ENCODE data around the gene CHERP. TPM values are rescaled to one million over a fixed set of nuclear protein-coding genes. Genes with fewer than 3 reads are reported as not detected.
A peak's percentile ranks its signal among the peaks of the same experiment; 100 is the strongest.

CHERP gene
- total and polyA plus RNA-seq, 2 donors (not counting 1 experiment from before 2014, with no cell fraction given) = 38.3 to 98.9 TPM

DNA sequence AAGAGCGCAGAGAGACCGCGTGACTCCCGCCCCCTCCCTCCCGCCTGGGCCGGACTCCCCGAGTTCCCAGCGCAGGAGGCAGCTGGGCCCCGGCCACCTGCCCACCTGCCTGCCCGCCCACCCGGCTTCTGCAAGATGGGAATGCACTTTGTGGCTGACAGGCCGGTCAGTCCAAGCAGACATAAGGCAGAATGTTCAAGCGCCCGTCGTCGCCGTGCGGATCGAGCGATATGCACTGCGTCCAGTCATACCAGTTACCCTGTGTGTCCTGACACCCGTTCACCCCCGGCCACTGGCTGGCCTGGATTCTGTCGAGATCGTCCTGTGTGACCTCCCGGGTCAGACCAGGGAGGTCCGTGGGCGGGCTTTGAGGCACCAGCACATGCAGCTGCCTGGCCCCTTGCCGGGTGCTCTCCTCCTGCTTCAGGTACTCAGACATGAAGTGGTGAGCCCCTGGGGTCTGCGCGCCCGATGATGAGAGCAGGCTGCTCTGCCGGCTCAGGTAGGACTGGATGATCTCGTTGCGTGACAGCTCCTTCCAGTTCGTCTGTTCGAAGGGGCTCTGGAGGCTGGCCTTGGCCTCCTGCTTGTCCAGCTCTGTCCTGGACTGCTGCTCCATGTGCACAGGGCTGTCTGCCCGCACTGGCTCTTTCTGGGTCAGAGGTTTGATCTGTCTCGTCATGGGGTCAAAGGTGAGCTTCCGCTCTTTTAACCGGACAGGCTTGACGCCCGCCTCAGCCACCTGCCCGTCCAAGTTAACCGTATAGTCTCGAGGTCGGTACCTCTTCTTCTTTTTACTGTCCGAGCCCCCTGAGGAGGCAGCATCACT, 33.8 kb upstream of the CHERP start:
- Histone ChIP-seq H3K9me3 (ENCODE audit: control extremely low read depth in 1 of 3, control insufficient read depth in 2 of 3, insufficient read depth in 1 of 3, low read length in 2 of 3) (no peaks in the 10 kb centered on the region), H4K20me1 (ENCODE audit: control insufficient read depth, insufficient read depth, low read length, poor library complexity, severe bottlenecking) (peaks cover 67% of the 10 kb centered on the region), H3K9ac (ENCODE audit: low read length) (no peak overlapping the region), H3K27ac (ENCODE audit: low read length in 2 of 2) (no peak overlapping the region), H2AFZ (ENCODE audit: insufficient read depth, low read depth, low read length, poor library complexity, severe bottlenecking) (no peak overlapping the region), H3K4me2 (replicated peaks; ENCODE audit: low read depth, low read length, poor library complexity, severe bottlenecking) (no peak overlapping the region), H3K27me3 (replicated peaks in 1 of 4; ENCODE audit: control extremely low read depth in 1 of 4, control insufficient read depth in 3 of 4, insufficient read depth in 4 of 4, low read length in 3 of 4) (no peaks in the 10 kb centered on the region), H3K4me3 (ENCODE audit: control extremely low read depth in 1 of 5, extremely low read depth in 1 of 5, insufficient read depth in 1 of 5, low read depth in 2 of 5, low read length in 4 of 5) (no peak overlapping the region), H3K36me3 (replicated peaks in 1 of 2; ENCODE audit: control extremely low read depth in 1 of 2, control insufficient read depth in 1 of 2, extremely low read depth in 1 of 2, insufficient read depth in 2 of 2, low read length in 1 of 2) (peaks cover 0 to 54% of the 10 kb centered on the region in 2 experiments), H3K79me2 (ENCODE audit: control insufficient read depth, insufficient read depth, low read length) (peaks cover 96% of the 10 kb centered on the region), H3K4me1 (ENCODE audit: control insufficient read depth in 2 of 2, insufficient read depth in 2 of 2, low read length in 2 of 2) (peaks cover 24 to 32% of the 10 kb centered on the region in 2 donors)
- intact Hi-C loops (cut with micrococcal nuclease) = no loop called here
- no peak for ATAC-seq (ENCODE audit: low read depth)
- POLR2A ChIA-PET = interaction anchor here (2.0 kb wide), 1 partner anchor 12 kb away, joined by 7 read pairs; no protein-coding TSS in a partner anchor
- Mint-ChIP-seq H3K27ac (peak overlapping the region; percentile 59), H3K27me3 (no peaks in the 10 kb centered on the region), H3K4me1 (peaks cover 60% of the 10 kb centered on the region), H3K4me3 (no peak overlapping the region), H3K9me3 (ENCODE audit: insufficient read depth) (no peaks in the 10 kb centered on the region)
- CTCF ChIA-PET = no interaction called here
- WGBS (ENCODE audit: insufficient coverage) = 96% methylated on average over 48 of the region's 48 CpGs
- DNase-seq = peak; percentile 14
- TF ChIP-seq EZH2 (IDR thresholded peaks at IDR 0.05; ENCODE audit: borderline replicate concordance, insufficient read depth, low read depth, low read length, poor library complexity, severe bottlenecking) (no peak), CTCF (IDR thresholded peaks at IDR 0.05) (no peak)

- Histone ChIP-seq H2AFZ (ENCODE audit: insufficient read depth, low read depth, low read length, poor library complexity, severe bottlenecking) (no peak overlapping the region), H4K20me1 (ENCODE audit: control insufficient read depth, insufficient read depth, low read length, poor library complexity, severe bottlenecking) (peaks cover 60% of the 10 kb centered on the region), H3K27ac (ENCODE audit: low read length in 2 of 2) (peak overlapping the region in 1 of 2 donors; percentile 96), H3K9ac (ENCODE audit: low read length) (no peak overlapping the region), H3K4me1 (ENCODE audit: control insufficient read depth in 2 of 2, insufficient read depth in 2 of 2, low read length in 2 of 2) (peaks cover 27 to 39% of the 10 kb centered on the region in 2 donors), H3K27me3 (replicated peaks in 1 of 4; ENCODE audit: control extremely low read depth in 1 of 4, control insufficient read depth in 3 of 4, insufficient read depth in 4 of 4, low read length in 3 of 4) (no peaks in the 10 kb centered on the region), H3K4me3 (ENCODE audit: control extremely low read depth in 1 of 5, extremely low read depth in 1 of 5, insufficient read depth in 1 of 5, low read depth in 2 of 5, low read length in 4 of 5) (no peak overlapping the region), H3K4me2 (replicated peaks; ENCODE audit: low read depth, low read length, poor library complexity, severe bottlenecking) (no peak overlapping the region), H3K9me3 (ENCODE audit: control extremely low read depth in 1 of 3, control insufficient read depth in 2 of 3, insufficient read depth in 1 of 3, low read length in 2 of 3) (no peaks in the 10 kb centered on the region), H3K36me3 (replicated peaks in 1 of 2; ENCODE audit: control extremely low read depth in 1 of 2, control insufficient read depth in 1 of 2, extremely low read depth in 1 of 2, insufficient read depth in 2 of 2, low read length in 1 of 2) (peaks cover 0 to 58% of the 10 kb centered on the region in 2 experiments), H3K79me2 (ENCODE audit: control insufficient read depth, insufficient read depth, low read length) (peaks cover 96% of the 10 kb centered on the region)
- POLR2A ChIA-PET = interaction anchor here (4.5 kb wide), 1 partner anchor 10 kb away, joined by 73 read pairs; no protein-coding TSS in a partner anchor
- no peak overlapping the region for H3K27ac Mint-ChIP-seq
- CTCF ChIA-PET = interaction anchor here (0.6 kb wide), 1 partner anchor 142 kb away, joined by 6 read pairs; no protein-coding TSS in a partner anchor
- ATAC-seq (ENCODE audit: low read depth) (no peak), DNase-seq (no peak)
- peaks cover 60% of the 10 kb centered on the region for H3K4me1 Mint-ChIP-seq
- TF ChIP-seq CTCF (IDR thresholded peaks at IDR 0.05) (no peak), EZH2 (IDR thresholded peaks at IDR 0.05; ENCODE audit: borderline replicate concordance, insufficient read depth, low read depth, low read length, poor library complexity, severe bottlenecking) (no peak)
- H3K9me3 Mint-ChIP-seq (ENCODE audit: insufficient read depth) = no peaks in the 10 kb centered on the region
- WGBS (ENCODE audit: insufficient coverage) = 86% methylated on average over 2 of the region's 2 CpGs
- H3K4me3 Mint-ChIP-seq = no peak overlapping the region
- H3K27me3 Mint-ChIP-seq = no peaks in the 10 kb centered on the region
- intact Hi-C loops (cut with micrococcal nuclease) = no loop called here
These were observed 33.0 kb upstream of the CHERP start for GRCh38 chr19:16575282-16575681.
